NCI-H1694 (cell line): ENCODE measurements around the gene PKNOX2.

ENCODE experiments used
- DNase-seq: peaks from one replicate; lab custom pipeline; 2025; lab: John Stamatoyannopoulos, UW

The PKNOX2 gene

GRCh38 chr11:125314276-125315078, 149.9 kb downstream of the PKNOX2 start:
- DNase-seq = no peak

GRCh38 chr11:125315079-125315740, 150.7 kb downstream of the PKNOX2 start:
- no peak for DNase-seq

GRCh38 chr11:125317416-125317815, 152.9 kb downstream of the PKNOX2 start:
- no peak for DNase-seq

DNA sequence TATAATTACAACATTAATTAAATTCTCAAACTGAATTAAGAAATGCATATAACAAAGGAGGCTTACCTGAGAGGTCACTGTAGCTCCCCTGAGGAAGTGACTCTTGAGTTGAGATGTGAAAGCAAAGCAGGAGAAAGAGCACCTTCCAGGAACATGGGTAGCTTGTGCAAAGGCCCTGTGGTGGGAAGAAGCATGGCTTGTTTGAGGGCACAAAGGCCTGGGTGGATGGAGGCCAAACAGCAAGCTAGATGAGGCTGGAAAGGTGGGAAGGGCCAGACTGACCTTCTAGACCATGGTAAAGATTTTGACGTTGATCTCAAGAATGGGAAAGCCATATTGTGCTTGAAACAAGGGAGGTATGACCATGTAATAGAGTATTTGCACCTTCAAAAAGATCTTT, 155.1 kb downstream of the PKNOX2 start:
- DNase-seq = no peak

DNA sequence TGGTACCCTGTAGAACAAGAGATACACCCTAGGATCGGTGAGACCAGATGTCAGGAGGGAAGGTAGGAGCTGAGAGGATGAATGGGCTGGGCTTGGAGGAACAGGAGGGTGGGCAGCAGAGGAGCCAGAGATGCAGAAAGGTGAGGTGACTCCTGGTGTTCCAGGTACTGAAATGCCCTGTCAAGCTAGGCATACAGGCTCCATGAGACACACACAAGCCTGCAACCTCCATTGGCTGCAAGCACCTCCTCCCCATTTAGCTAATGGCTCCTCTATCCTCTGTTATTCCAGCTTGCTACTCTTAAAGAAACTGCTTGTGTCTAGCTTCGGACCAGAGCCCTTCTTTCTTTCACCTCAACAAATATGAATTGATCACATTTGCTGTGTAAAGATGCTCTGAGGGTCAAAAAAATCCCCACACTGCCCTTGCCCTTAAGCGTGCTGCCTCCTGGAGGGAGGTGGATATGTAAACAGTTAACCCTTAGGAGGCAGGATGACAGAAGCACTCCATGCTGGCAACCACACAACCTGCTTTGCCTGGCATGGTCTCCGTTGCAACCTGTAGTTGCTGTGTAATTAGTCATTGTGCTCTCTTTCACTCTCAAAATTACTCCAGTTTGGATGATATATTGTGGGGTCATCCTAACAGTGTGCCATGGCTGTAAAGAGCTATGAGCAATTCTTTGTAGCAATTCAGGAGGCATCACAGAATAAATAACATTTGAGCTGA, 156.0 kb downstream of the PKNOX2 start:
- no peak for DNase-seq

GRCh38 chr11:125322289-125322688, 157.7 kb downstream of the PKNOX2 start:
- DNase-seq = no peak

DNA sequence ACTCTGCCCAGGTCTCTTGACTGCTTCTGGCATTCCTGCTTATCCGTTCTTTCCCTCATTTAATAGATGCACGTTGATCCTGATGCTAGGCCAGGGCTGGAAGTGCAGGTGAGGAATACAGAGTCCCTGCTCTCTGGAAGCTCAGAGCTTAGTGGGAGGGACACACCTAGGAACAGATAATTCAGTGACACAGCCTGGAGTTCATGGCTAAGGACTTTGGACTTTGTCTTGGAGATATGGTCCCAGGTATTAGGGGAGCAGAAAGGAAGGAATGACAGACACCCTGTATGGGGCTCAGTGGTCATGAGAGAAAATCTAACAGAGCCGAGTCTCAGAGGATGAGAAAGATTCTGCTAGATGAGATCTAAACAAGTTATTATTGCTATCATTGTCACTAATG, 160.6 kb downstream of the PKNOX2 start:
- DNase-seq = no peak

DNA sequence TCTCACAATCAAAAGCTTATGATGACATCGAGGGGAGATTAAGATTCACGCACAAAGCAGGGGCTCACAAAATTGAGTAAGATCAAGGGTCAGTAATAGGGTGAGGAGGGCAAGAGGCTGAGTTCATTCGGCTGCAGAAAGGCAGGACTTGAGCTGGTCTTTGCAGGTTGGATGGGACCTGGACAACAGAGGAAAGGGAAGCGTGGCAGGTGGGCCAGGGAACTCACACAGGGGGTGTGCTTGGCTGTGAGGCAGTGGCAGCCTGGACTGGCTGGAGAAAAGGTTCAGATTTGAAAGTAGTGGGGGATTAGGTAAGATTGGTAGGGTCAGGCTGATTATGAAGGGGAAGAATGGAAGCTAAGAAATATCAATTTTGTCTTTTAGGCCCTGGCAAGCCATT, 161.6 kb downstream of the PKNOX2 start:
- DNase-seq = no peak

GRCh38 chr11:125327518-125328224, 163.1 kb downstream of the PKNOX2 start:
- DNase-seq = no peak

DNA sequence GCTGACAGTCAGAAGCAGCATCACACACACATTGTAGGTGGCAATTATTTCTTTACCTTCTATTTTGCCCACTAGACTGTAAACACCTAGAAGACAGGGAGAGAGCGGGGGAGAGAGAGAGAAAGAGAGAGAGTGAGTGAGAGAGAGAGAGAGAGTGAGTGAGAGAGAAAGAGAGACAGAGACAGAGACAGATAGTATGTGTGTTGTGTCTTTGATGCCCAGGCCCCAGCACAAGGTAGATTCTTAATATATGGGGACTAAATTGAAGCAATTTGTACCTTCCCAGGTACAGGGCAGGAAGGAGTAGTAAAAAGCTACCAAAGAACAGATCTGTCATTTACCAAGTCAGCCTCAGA, 163.7 kb downstream of the PKNOX2 start:
- DNase-seq = no peak

DNA sequence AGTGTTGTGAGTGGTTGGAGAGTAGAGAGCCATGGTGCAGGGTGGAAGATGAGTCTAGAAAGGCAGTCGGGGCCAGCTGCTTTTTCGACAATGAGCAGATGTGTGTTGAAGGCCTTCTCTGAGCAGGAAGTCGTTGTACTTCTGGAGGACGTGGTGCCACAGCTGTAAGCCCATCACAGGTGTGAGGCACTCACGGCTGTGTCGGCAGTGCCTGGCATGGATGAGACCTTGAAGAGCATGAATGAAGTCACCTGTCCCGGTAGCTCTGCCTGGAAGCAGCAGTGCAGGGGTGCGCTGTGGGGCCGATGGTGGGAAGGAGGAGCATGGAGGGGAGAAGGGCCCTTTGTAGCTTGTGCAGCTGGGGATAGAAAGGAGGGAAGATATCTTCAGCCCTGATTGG, 165.2 kb downstream of the PKNOX2 start:
- DNase-seq = no peak

GRCh38 chr11:125330462-125331325, 166.1 kb downstream of the PKNOX2 start:
- DNase-seq = no peak

DNA sequence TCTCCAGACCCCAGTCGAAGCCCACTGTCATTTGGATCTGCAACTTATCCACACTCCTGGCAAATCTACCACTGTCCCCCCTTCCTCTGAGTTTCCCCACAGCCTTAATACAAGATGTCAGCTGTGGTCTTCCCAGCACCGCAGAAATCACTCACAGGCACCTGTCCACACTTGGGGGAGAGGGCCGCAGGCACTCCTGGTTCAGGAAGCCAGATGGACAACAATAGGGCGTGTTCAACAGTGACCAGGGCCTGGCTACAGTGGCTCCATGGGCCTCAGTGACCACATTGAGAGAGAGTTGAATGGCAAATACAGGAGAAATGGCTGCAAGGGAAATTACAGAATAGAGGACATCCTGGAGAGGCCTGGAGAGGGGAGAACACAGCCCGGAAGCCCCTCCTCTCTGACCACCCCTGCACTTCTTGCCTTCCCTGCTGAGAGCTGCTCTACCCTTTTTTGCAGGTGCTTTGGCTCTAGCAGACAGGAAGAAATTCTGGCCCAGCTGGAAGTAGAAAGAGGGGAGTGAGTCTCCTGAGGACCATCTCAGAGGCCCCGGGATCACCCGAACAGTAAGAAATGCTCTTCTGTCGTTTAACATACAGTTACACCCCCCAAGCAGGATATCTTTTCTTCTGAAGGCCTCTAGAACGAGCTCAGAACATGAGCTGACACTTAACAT, 166.9 kb downstream of the PKNOX2 start:
- DNase-seq = no peak

GRCh38 chr11:125332821-125333220, 168.3 kb downstream of the PKNOX2 start:
- no peak for DNase-seq

DNA sequence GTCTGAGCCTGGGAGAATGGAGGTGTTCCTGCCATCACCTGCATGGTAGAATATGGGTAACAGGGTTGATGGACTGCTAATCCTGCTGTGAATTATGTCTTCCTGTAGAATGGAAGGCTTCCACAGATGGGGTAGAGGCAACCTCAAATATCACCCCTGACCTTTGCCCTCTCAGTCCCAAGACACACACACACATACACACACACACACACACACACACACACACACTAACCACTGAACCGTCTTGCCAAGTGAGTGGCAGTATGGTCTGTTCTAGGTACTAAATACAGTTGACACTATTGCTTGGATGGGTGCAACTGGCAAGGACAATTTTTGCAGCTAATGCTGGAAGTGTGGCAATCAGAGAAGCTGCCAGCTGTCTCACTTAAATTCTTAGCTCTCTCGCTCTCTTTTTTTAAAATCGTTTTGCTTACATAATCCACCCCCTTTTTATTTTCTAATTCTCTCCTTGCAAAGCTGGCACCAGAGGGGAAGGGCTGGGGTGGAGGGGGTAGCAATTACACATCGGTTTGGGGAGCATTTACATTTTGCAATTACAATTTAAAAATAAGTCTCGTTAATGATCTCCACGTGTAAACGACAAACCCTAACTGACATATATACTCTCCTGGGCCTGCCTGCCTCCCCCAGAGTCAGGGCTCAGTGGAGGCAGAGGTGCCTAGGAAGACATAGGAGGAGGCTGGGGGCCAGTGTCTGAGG, 169.0 kb downstream of the PKNOX2 start:
- no peak for DNase-seq

- no peak for DNase-seq
These were observed 170.6 kb downstream of the PKNOX2 start for GRCh38 chr11:125335106-125335505.

GRCh38 chr11:125337836-125338834, 173.6 kb downstream of the PKNOX2 start:
- DNase-seq = no peak

GRCh38 chr11:125338886-125339811, 174.6 kb downstream of the PKNOX2 start:
- DNase-seq = no peak
